GM23248 (cell line): ENCODE results near the gene NPTX1.

Experiments used
- EZH2 ChIP-seq: fragments of 200-600 bp; sonication (generic); IDR thresholded peaks from 2 replicates; pipeline ENCODE4 v1.6.1; 2018; ENCODE audit warnings: antibody characterized with exemption, mild to moderate bottlenecking; ENCODE audit not compliant: insufficient read depth, poor library complexity, severe bottlenecking
- EZH2phosphoT487 ChIP-seq: fragments of 200-600 bp; sonication (generic); IDR thresholded peaks from 2 replicates; pipeline ENCODE4 v1.6.1; 2018; ENCODE audit warnings: antibody characterized with exemption, moderate library complexity, mild to moderate bottlenecking, low read depth; ENCODE audit not compliant: insufficient read depth

DNA sequence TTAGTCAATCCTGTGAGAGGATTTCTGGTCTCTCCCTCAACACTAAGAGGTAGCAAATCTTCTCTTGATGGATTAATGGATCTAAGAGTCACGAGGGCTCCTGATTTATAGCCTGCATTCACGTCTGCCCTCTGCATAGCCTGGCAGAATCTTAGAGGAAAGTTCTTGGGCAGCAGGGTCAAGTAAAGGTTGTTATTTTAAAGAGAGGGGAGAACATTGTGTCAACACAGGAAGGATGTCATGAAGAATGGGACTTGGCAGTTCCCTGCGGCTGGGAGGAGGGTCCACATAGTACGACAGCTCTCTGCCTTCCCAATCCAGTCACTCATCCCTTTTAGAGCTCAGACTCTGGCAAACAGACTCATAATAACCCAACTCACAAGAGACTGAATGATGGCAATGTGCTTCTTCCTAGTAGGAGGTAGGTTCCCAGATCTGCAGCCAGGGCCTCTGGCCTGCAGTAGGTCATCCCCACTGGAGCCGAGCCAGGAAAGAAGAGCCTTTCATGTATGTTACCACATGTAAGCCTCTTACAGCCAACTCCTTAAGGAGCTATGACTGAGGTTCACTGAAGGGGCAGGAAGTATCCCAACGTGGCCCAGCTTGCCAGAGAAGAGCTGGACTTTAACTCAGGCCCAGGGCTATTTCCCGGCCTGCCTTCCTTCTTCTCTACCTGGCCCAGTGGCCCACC, 42.8 kb upstream of the NPTX1 start:
- TF ChIP-seq EZH2 (no peak), EZH2phosphoT487 (no peak)
